Measurements from ENCODE around the gene CELF2.
A peak's percentile ranks its signal among the peaks of the same experiment; 100 is the strongest.

Gene CELF2

DNA sequence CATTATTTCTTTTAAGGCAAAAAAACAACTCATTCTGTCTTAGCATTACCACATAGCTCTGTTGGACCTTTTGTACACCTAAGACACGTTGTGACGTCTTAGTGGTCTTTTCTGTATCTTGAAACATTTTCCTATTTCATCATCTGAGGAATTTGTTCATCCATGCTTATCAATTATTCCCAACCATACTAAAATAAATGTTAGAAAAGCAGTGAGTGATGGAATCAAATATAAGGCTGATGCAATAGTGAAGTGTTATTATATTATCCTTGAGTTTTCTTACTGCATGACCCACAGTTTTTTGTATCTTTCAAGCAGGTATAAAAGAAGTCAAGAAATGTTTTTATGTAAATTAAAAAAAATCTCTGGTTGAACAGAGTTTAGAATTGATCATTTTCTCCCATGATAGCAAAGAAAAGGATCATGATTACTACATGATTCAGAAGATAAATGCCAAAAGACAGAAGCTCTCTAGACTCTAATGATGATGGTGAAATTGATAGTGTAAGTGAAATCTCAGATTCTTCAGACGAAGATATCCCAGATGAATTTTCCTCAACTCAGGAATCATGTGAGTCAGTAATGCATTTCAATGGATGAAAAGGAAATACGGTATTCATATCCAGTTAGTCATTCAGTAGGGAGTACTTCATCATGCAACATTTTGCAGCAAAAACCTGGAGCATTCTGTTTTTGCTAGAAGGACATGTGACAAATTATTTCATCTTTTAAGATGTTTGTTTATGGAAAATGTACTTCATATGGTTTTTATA, 51.4 kb downstream of the CELF2 start:
- peaks cover 0 to 26% (median 9%) of the 10 kb centered on the region in 5 donors for H3K4me1 ChIP-seq (ENCODE audit: control insufficient read depth in 5 of 5, insufficient read depth in 5 of 5, low read length in 5 of 5)
- no peaks in the 10 kb centered on the region for H3K9me3 ChIP-seq (ENCODE audit: control insufficient read depth in 5 of 5, low read length in 5 of 5)
- H3K27me3 ChIP-seq (ENCODE audit: control insufficient read depth in 5 of 5, insufficient read depth in 4 of 5, low read length in 5 of 5): no peaks in the 10 kb centered on the region
- no peak overlapping the region for H3K27ac ChIP-seq (ENCODE audit: low read depth, low read length)
- no peak overlapping the region for H3K4me3 ChIP-seq (ENCODE audit: low read depth in 1 of 5, low read length in 5 of 5)
- no peaks in the 10 kb centered on the region for H3K36me3 ChIP-seq (ENCODE audit: control insufficient read depth in 5 of 5, insufficient read depth in 5 of 5, low read length in 5 of 5)
- H3K9ac ChIP-seq (ENCODE audit: low read length in 5 of 5): no peak overlapping the region

GRCh38 chr10:11073410-11073809, 55.7 kb downstream of the CELF2 start:
- Histone ChIP-seq H3K9ac (ENCODE audit: low read length in 5 of 5) (no peak overlapping the region), H3K4me1 (ENCODE audit: control insufficient read depth in 5 of 5, insufficient read depth in 5 of 5, low read length in 5 of 5) (peaks cover 2 to 55% (median 28%) of the 10 kb centered on the region in 5 donors), H3K9me3 (ENCODE audit: control insufficient read depth in 5 of 5, low read length in 5 of 5) (no peaks in the 10 kb centered on the region), H3K4me3 (ENCODE audit: low read depth in 1 of 5, low read length in 5 of 5) (no peak overlapping the region), H3K27ac (ENCODE audit: low read depth, low read length) (no peak overlapping the region), H3K36me3 (ENCODE audit: control insufficient read depth in 5 of 5, insufficient read depth in 5 of 5, low read length in 5 of 5) (no peaks in the 10 kb centered on the region), H3K27me3 (ENCODE audit: control insufficient read depth in 5 of 5, insufficient read depth in 4 of 5, low read length in 5 of 5) (no peaks in the 10 kb centered on the region)

GRCh38 chr10:11074536-11075267, 57.0 kb downstream of the CELF2 start:
- Histone ChIP-seq H3K4me1 (ENCODE audit: control insufficient read depth in 5 of 5, insufficient read depth in 5 of 5, low read length in 5 of 5) (peaks cover 2 to 55% (median 28%) of the 10 kb centered on the region in 5 donors), H3K9me3 (ENCODE audit: control insufficient read depth in 5 of 5, low read length in 5 of 5) (no peaks in the 10 kb centered on the region), H3K4me3 (ENCODE audit: low read depth in 1 of 5, low read length in 5 of 5) (no peak overlapping the region), H3K9ac (ENCODE audit: low read length in 5 of 5) (no peak overlapping the region), H3K27ac (ENCODE audit: low read depth, low read length) (no peak overlapping the region), H3K36me3 (ENCODE audit: control insufficient read depth in 5 of 5, insufficient read depth in 5 of 5, low read length in 5 of 5) (no peaks in the 10 kb centered on the region), H3K27me3 (ENCODE audit: control insufficient read depth in 5 of 5, insufficient read depth in 4 of 5, low read length in 5 of 5) (no peaks in the 10 kb centered on the region)

GRCh38 chr10:11076221-11076620, 58.5 kb downstream of the CELF2 start:
- H3K9me3 ChIP-seq (ENCODE audit: control insufficient read depth in 5 of 5, low read length in 5 of 5): no peaks in the 10 kb centered on the region
- H3K27ac ChIP-seq (ENCODE audit: low read depth, low read length): no peak overlapping the region
- H3K4me1 ChIP-seq (ENCODE audit: control insufficient read depth in 5 of 5, insufficient read depth in 5 of 5, low read length in 5 of 5): peaks cover 2 to 58% (median 30%) of the 10 kb centered on the region in 5 donors
- H3K4me3 ChIP-seq (ENCODE audit: low read depth in 1 of 5, low read length in 5 of 5): no peak overlapping the region
- H3K27me3 ChIP-seq (ENCODE audit: control insufficient read depth in 5 of 5, insufficient read depth in 4 of 5, low read length in 5 of 5): no peaks in the 10 kb centered on the region
- no peaks in the 10 kb centered on the region for H3K36me3 ChIP-seq (ENCODE audit: control insufficient read depth in 5 of 5, insufficient read depth in 5 of 5, low read length in 5 of 5)
- H3K9ac ChIP-seq (ENCODE audit: low read length in 5 of 5): peak overlapping the region in 1 of 5 donors; percentile 31

GRCh38 chr10:11080564-11080984, 62.9 kb downstream of the CELF2 start:
- no peak overlapping the region for H3K27ac ChIP-seq (ENCODE audit: low read depth, low read length)
- no peak overlapping the region for H3K4me3 ChIP-seq (ENCODE audit: low read depth in 1 of 5, low read length in 5 of 5)
- H3K4me1 ChIP-seq (ENCODE audit: control insufficient read depth in 5 of 5, insufficient read depth in 5 of 5, low read length in 5 of 5): peaks cover 0 to 52% (median 38%) of the 10 kb centered on the region in 5 donors
- H3K9ac ChIP-seq (ENCODE audit: low read length in 5 of 5): no peak overlapping the region
- H3K36me3 ChIP-seq (ENCODE audit: control insufficient read depth in 5 of 5, insufficient read depth in 5 of 5, low read length in 5 of 5): no peaks in the 10 kb centered on the region
- no peaks in the 10 kb centered on the region for H3K27me3 ChIP-seq (ENCODE audit: control insufficient read depth in 5 of 5, insufficient read depth in 4 of 5, low read length in 5 of 5)
- no peaks in the 10 kb centered on the region for H3K9me3 ChIP-seq (ENCODE audit: control insufficient read depth in 5 of 5, low read length in 5 of 5)

- Histone ChIP-seq H3K36me3 (ENCODE audit: control insufficient read depth in 5 of 5, insufficient read depth in 5 of 5, low read length in 5 of 5) (no peaks in the 10 kb centered on the region), H3K9ac (ENCODE audit: low read length in 5 of 5) (no peak overlapping the region), H3K9me3 (ENCODE audit: control insufficient read depth in 5 of 5, low read length in 5 of 5) (no peaks in the 10 kb centered on the region), H3K4me3 (ENCODE audit: low read depth in 1 of 5, low read length in 5 of 5) (no peak overlapping the region), H3K27me3 (ENCODE audit: control insufficient read depth in 5 of 5, insufficient read depth in 4 of 5, low read length in 5 of 5) (no peaks in the 10 kb centered on the region), H3K27ac (ENCODE audit: low read depth, low read length) (peak overlapping the region; percentile 51), H3K4me1 (ENCODE audit: control insufficient read depth in 5 of 5, insufficient read depth in 5 of 5, low read length in 5 of 5) (peaks cover 0 to 49% (median 38%) of the 10 kb centered on the region in 5 donors)
Measured at GRCh38 chr10:11081408-11081807, 63.7 kb downstream of the CELF2 start.

DNA sequence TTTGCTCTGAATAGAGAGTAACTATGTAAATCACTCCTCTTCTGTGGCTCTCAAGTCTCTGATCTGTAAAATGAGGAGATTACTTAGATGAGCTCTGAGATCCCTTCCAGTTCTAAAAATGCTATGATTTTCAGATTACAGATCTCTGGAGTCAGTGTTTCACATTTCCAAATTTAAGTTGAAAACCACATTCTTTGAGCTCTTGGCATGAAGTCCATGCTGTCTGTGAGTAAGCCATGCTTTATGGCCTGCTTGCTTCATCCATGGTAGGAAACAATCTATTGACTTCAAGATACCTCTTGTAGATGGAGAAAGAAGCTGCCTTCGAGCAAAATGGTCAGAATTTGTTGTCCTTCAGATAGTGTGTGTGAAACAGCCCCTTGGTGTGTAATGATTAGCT, 64.9 kb downstream of the CELF2 start:
- H3K4me3 ChIP-seq (ENCODE audit: low read depth in 1 of 5, low read length in 5 of 5): no peak overlapping the region
- no peaks in the 10 kb centered on the region for H3K36me3 ChIP-seq (ENCODE audit: control insufficient read depth in 5 of 5, insufficient read depth in 5 of 5, low read length in 5 of 5)
- peaks cover 0 to 41% (median 32%) of the 10 kb centered on the region in 5 donors for H3K4me1 ChIP-seq (ENCODE audit: control insufficient read depth in 5 of 5, insufficient read depth in 5 of 5, low read length in 5 of 5)
- peak overlapping the region; percentile 51 for H3K27ac ChIP-seq (ENCODE audit: low read depth, low read length)
- H3K27me3 ChIP-seq (ENCODE audit: control insufficient read depth in 5 of 5, insufficient read depth in 4 of 5, low read length in 5 of 5): no peaks in the 10 kb centered on the region
- no peak overlapping the region for H3K9ac ChIP-seq (ENCODE audit: low read length in 5 of 5)
- H3K9me3 ChIP-seq (ENCODE audit: control insufficient read depth in 5 of 5, low read length in 5 of 5): no peaks in the 10 kb centered on the region

DNA sequence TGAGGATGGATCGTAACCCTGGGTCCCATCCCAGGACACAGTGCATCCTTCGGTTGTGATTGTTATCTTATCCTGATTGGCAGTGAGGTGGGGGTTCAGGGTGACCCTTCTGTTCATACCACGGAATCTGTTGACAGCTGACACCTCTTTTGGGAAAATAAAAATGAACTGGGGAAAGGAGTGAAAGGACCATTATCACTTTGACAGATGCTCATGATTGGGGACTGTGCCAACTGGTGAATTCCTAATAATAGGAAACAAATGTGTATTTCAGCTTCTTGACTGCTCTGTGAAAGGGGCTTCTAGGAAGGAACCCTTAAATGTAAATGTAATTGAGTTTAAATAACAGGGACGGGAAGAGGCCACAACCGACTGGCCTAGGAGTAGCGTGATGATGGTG, 65.4 kb downstream of the CELF2 start:
- Histone ChIP-seq H3K4me1 (ENCODE audit: control insufficient read depth in 5 of 5, insufficient read depth in 5 of 5, low read length in 5 of 5) (peaks cover 0 to 38% (median 30%) of the 10 kb centered on the region in 5 donors), H3K36me3 (ENCODE audit: control insufficient read depth in 5 of 5, insufficient read depth in 5 of 5, low read length in 5 of 5) (no peaks in the 10 kb centered on the region), H3K27ac (ENCODE audit: low read depth, low read length) (no peak overlapping the region), H3K4me3 (ENCODE audit: low read depth in 1 of 5, low read length in 5 of 5) (no peak overlapping the region), H3K9ac (ENCODE audit: low read length in 5 of 5) (no peak overlapping the region), H3K27me3 (ENCODE audit: control insufficient read depth in 5 of 5, insufficient read depth in 4 of 5, low read length in 5 of 5) (no peaks in the 10 kb centered on the region), H3K9me3 (ENCODE audit: control insufficient read depth in 5 of 5, low read length in 5 of 5) (no peaks in the 10 kb centered on the region)

DNA sequence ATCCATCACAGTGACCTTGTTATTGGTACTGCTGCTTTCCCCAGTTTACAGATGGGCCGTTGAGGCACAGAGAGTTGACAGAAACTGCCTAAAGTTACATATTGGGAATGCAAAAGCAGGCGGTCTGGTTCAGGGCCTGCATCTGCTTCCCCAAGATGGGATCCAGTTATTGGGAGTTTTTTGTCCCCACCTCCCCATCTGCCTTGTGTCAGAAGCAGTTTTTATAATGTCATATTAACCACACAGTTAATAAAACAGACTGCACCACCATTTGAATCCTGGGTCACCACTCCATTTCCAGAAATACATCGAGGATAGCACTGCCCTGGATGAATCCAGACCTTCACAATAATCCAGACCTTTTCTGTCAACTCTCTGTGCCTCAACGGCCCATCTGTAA, 67.9 kb downstream of the CELF2 start:
- H3K27ac ChIP-seq (ENCODE audit: low read depth, low read length): no peak overlapping the region

GRCh38 chr10:11086177-11086840, 68.6 kb downstream of the CELF2 start:
- H3K4me3 ChIP-seq (ENCODE audit: low read depth in 1 of 5, low read length in 5 of 5): no peak overlapping the region
- no peak overlapping the region for H3K9ac ChIP-seq (ENCODE audit: low read length in 5 of 5)
- no peaks in the 10 kb centered on the region for H3K9me3 ChIP-seq (ENCODE audit: control insufficient read depth in 5 of 5, low read length in 5 of 5)
- no peaks in the 10 kb centered on the region for H3K36me3 ChIP-seq (ENCODE audit: control insufficient read depth in 5 of 5, insufficient read depth in 5 of 5, low read length in 5 of 5)
- no peak overlapping the region for H3K27ac ChIP-seq (ENCODE audit: low read depth, low read length)
- peaks cover 0 to 33% (median 28%) of the 10 kb centered on the region in 5 donors for H3K4me1 ChIP-seq (ENCODE audit: control insufficient read depth in 5 of 5, insufficient read depth in 5 of 5, low read length in 5 of 5)
- H3K27me3 ChIP-seq (ENCODE audit: control insufficient read depth in 5 of 5, insufficient read depth in 4 of 5, low read length in 5 of 5): no peaks in the 10 kb centered on the region

More for the DNA sequence above, 67.9 kb downstream of the CELF2 start:
- H3K4me1 ChIP-seq (ENCODE audit: control insufficient read depth in 5 of 5, insufficient read depth in 5 of 5, low read length in 5 of 5): peaks cover 0 to 38% (median 30%) of the 10 kb centered on the region in 5 donors
- no peaks in the 10 kb centered on the region for H3K9me3 ChIP-seq (ENCODE audit: control insufficient read depth in 5 of 5, low read length in 5 of 5)
- no peaks in the 10 kb centered on the region for H3K27me3 ChIP-seq (ENCODE audit: control insufficient read depth in 5 of 5, insufficient read depth in 4 of 5, low read length in 5 of 5)
- H3K9ac ChIP-seq (ENCODE audit: low read length in 5 of 5): no peak overlapping the region
- H3K36me3 ChIP-seq (ENCODE audit: control insufficient read depth in 5 of 5, insufficient read depth in 5 of 5, low read length in 5 of 5): no peaks in the 10 kb centered on the region
- H3K4me3 ChIP-seq (ENCODE audit: low read depth in 1 of 5, low read length in 5 of 5): no peak overlapping the region

All from subcutaneous abdominal adipose tissue (tissue), 5 donors.